GM12874 (cell line): Measurements from ENCODE around the gene ASXL1.

Experiments
- CTCF ChIP-seq: IDR thresholded peaks from 2 replicates; pipeline ENCODE4 v1.5.1; 2011; ENCODE audit warnings: low read depth, mild to moderate bottlenecking, control low read depth, low read length, moderate library complexity; ENCODE audit not compliant: insufficient read depth

ASXL1 gene

GRCh38 chr20:32484958-32485769 is 127.0 kb downstream of the ASXL1 start:
- peak; percentile 73 for TF ChIP-seq CTCF

- TF ChIP-seq CTCF, result no peak
These were observed 127.8 kb downstream of the ASXL1 start for GRCh38 chr20:32485770-32486478.

- TF ChIP-seq CTCF, result no peak
These were observed 129.2 kb downstream of the ASXL1 start for GRCh38 chr20:32487381-32487780.

- no peak for TF ChIP-seq CTCF
These were observed 130.1 kb downstream of the ASXL1 start for GRCh38 chr20:32488066-32488838.
